Stimulated activated CD4-positive, alpha-beta T cell treated with anti-CD3 and anti-CD28 coated beads, Interleukin-1b, Interleukin-23, amount 100 ng/mL, for 4 hours (primary cell): Measurements from ENCODE around the gene FBXO28.
A peak's percentile ranks its signal among the peaks of the same experiment; 100 is the strongest.

Source experiments
- DNase-seq, 2 donors: peaks; one replicate each; pipeline ENCODE4 v3.0.0-alpha.2; 2020; ENCODE audit warnings: low read depth in 2 of 2

FBXO28 gene

GRCh38 chr1:224151117-224151516 lies 37.2 kb downstream of the FBXO28 start:
- DNase-seq, result no peak

GRCh38 chr1:224157316-224157715 lies 43.4 kb downstream of the FBXO28 start:
- DNase-seq, result no peak

- DNase-seq, result no peak
Measured at GRCh38 chr1:224159541-224159940, 45.6 kb downstream of the FBXO28 start.

GRCh38 chr1:224160171-224160682 lies 46.3 kb downstream of the FBXO28 start:
- no peak for DNase-seq

GRCh38 chr1:224162768-224163167 lies 48.9 kb downstream of the FBXO28 start:
- no peak for DNase-seq

GRCh38 chr1:224163311-224163710 lies 49.4 kb downstream of the FBXO28 start:
- no peak for DNase-seq

GRCh38 chr1:224168859-224169380 lies 55.0 kb downstream of the FBXO28 start:
- no peak for DNase-seq

GRCh38 chr1:224169718-224170270 lies 55.9 kb downstream of the FBXO28 start:
- no peak for DNase-seq

- no peak for DNase-seq
Measured at GRCh38 chr1:224170343-224170742, 56.4 kb downstream of the FBXO28 start.

GRCh38 chr1:224170748-224171478 lies 57.0 kb downstream of the FBXO28 start:
- no peak for DNase-seq

- DNase-seq, result no peak
Measured at GRCh38 chr1:224172229-224172628, 58.3 kb downstream of the FBXO28 start.

GRCh38 chr1:224173523-224173922 lies 59.6 kb downstream of the FBXO28 start:
- DNase-seq, result no peak

GRCh38 chr1:224175617-224176016 lies 61.7 kb downstream of the FBXO28 start:
- no peak for DNase-seq

GRCh38 chr1:224177356-224177999 lies 63.6 kb downstream of the FBXO28 start:
- DNase-seq, result no peak

- no peak for DNase-seq
Measured at GRCh38 chr1:224178894-224179293, 65.0 kb downstream of the FBXO28 start.

GRCh38 chr1:224180783-224181452 lies 67.0 kb downstream of the FBXO28 start:
- no peak for DNase-seq

- DNase-seq, result no peak
Measured at GRCh38 chr1:224181453-224181810, 67.5 kb downstream of the FBXO28 start.

- peak; percentile 20 to 23 for DNase-seq
Measured at GRCh38 chr1:224182057-224182865, 68.3 kb downstream of the FBXO28 start.

GRCh38 chr1:224182866-224183590 lies 69.1 kb downstream of the FBXO28 start, which contains the start of gene DEGS1:
Gene DEGS1 (plus strand): TSS chr1:224183240. CDS start chr1:224183337, 97 bp downstream.
- peak; percentile 67 to 75 for DNase-seq

GRCh38 chr1:224183591-224184312 lies 69.8 kb downstream of the FBXO28 start:
- DNase-seq, result peak; percentile 37 to 56
